Measurements from ENCODE around the gene ARMC2. TPM values are rescaled to one million over a fixed set of nuclear protein-coding genes. Genes with fewer than 3 reads are reported as not detected.

The ARMC2 gene
- total RNA-seq, 1 experiment from 2014 or later: 1.2 TPM

DNA sequence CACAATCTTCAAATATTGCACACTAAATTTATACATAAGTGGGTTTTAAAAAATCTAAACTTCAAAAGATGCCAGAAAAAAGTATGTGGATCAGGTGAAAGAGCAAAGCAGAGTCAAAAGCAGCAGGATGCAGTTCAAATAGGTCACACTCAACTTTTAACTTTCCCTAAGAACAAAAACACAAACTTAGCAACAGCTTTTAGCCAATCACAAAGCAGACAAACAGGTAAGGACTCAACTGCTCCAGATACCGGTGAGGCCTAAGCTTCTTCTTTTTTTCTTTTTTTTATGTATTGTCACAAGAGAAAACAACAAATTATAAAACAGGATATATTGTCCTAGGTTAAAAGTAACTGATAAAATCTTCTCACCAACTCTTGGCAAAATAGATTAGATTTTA is 171.7 kb downstream of the ARMC2 start:
- no peak for DNase-seq (ENCODE audit: low spot score)

DNA sequence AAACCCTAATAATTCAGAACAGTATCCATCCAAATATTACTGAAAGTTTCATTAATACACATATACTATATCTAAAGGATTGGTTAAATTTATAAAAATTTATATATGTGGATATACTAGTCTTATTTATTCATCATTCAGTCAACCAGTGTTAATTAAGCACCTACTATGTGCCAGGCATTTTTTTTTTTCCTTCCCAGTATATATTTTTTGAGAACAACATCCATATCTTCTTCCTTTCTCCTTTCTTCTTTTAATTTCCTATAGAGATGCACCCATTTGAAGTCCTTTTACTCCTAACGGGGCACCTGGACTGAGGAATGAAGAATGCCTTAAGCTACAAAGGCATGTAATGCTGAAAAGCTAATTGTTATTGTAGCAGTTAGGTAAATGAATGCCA is 173.6 kb downstream of the ARMC2 start:
- no peak for DNase-seq (ENCODE audit: low spot score)

DNA sequence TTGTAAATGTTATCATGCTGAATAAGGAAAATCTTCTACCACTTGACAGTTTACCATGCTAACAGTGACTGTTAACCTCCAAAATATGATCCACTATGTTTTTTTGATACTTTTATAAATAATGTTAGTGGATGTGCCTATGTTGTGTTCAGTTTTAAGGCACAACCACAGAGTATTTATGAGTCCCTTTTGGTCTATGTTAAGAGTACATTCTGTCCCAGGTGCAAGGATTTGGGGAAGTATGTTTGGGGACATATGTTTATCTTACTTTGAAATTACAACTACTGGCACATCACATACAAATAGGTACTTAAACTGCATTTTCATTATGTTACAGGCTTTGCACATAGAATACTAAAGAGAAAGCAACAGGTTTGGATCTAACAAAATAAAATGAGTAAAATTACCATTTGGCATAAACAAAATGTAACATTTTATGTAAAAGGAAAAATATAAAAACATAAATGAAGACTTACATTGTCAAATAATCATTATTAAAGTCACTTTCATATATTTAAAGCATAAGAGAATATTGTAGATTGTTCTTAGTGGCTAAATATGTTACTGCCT is 175.2 kb downstream of the ARMC2 start:
- no peak for DNase-seq (ENCODE audit: low spot score)

Other genes starting within 250 kb of the ARMC2 start
- gene SESN1, start 246.4 kb downstream of the ARMC2 start, total RNA-seq (2014; rRNA removed; shearing (Covaris generic)): 11.0 and 13.4 TPM in 2 replicates
- gene CEP57L1, start 247.1 kb downstream of the ARMC2 start, total RNA-seq (2014; rRNA removed; shearing (Covaris generic)): 13.9 and 17.7 TPM in 2 replicates

Data from H4 (cell line).